H1 (cell line): ENCODE measurements around the gene SLC25A24. TPM values are rescaled to one million over a fixed set of nuclear protein-coding genes. Genes with fewer than 3 reads are reported as not detected.

Experiments used
- CREB1 ChIP-seq: IDR thresholded peaks from 2 replicates; pipeline ENCODE4 v1.6.1; 2012; ENCODE audit warnings: inconsistent platforms
- HDAC2 ChIP-seq, 2 experiments: fragments of 300-600 bp in 1 of 2; sonication (generic) in 1 of 2; IDR thresholded peaks; 2 replicates each; pipeline ENCODE4 v1.6.1; 2011 to 2012; ENCODE audit warnings: low read depth in 2 of 2, low read length in 2 of 2, mild to moderate bottlenecking in 2 of 2, moderate library complexity in 2 of 2, borderline replicate concordance in 1 of 2, inconsistent platforms in 1 of 2
- PHF8 ChIP-seq: fragments of 200-600 bp; sonication (generic); conservative IDR thresholded peaks from 2 replicates; pipeline ENCODE4 v1.7.1; 2012; ENCODE audit warnings: low read depth, mild to moderate bottlenecking, inconsistent platforms, low read length, moderate library complexity
- TAF7 ChIP-seq: optimal IDR thresholded peaks from 2 replicates; pipeline ENCODE3; 2011; ENCODE audit warnings: low read depth, mild to moderate bottlenecking, inconsistent platforms, low read length, moderate library complexity, borderline replicate concordance
- polyA plus RNA-seq, 7 experiments: library from polyadenylated mRNA; depleted of rRNA in 3 of 7; stranded (reverse) in 5 of 7; unstranded in 2 of 7; fragments of >200 nt in 5 of 7; fragments of 200-250 nt in 2 of 7; gene quantifications; 1 replicate in 5 of 7; 2 replicates in 1 of 7; 4 replicates in 1 of 7; pipeline versions ENCODE4 v1.2.1 to v1.2.3, GENCODE V29; 2011 to 2013; ENCODE audit warnings: missing spikeins in 2 of 7, mixed read lengths in 2 of 7
- total RNA-seq: library from RNA; stranded (reverse); fragmentation: NEBNext Ultra II Directional; extraction: Animal tissue kit (Norgen Biotek cat#: 25700); gene quantifications from 2 replicates; pipeline ENCODE4 v1.2.1, GENCODE V29; 2021

The SLC25A24 gene
- total and polyA plus RNA-seq, 2 of the 8 experiments (the other 6 are each of a cell fraction or from before 2014, with no cell fraction given), result 13.6 to 40.6 TPM

GRCh38 chr1:108124622-108125311 lies 75.4 kb downstream of the SLC25A24 start (continued):
- TF ChIP-seq HDAC2 (IDR thresholded peaks at IDR 0.05; ENCODE audit: borderline replicate concordance in 1 of 2, low read depth in 2 of 2, low read length in 2 of 2) (no peak), PHF8 (no peak), CREB1 (no peak), TAF7 (no peak)
